ENCODE results near the gene ATXN1. TPM values are rescaled to one million over a fixed set of nuclear protein-coding genes. Genes with fewer than 3 reads are reported as not detected.
A peak's percentile ranks its signal among the peaks of the same experiment; 100 is the strongest.
"Not testable (repeated sequence)": the region's sequence is repeated elsewhere in the genome, so short reads cannot be mapped to it uniquely, and the experiment has no call there.

Gene ATXN1
- total RNA-seq, 1 donor from 2014 or later: 70.0 TPM

GRCh38 chr6:16706491-16706890 is 54.8 kb downstream of the ATXN1 start:
- intact Hi-C loops (cut with micrococcal nuclease); DNase-seq; H3K9me3 Mint-ChIP-seq; H3K27me3 Mint-ChIP-seq; H3K27ac Mint-ChIP-seq; H3K4me3 Mint-ChIP-seq: not testable (repeated sequence)
- H3K4me1 Mint-ChIP-seq: peaks cover 47% of the 10 kb centered on the region
- peaks cover 23% of the 10 kb centered on the region for H3K36me3 Mint-ChIP-seq (ENCODE audit: low read depth)

GRCh38 chr6:16706029-16706428 is 55.2 kb downstream of the ATXN1 start:
- H3K4me3 Mint-ChIP-seq: no peak overlapping the region
- peaks cover 4% of the 10 kb centered on the region for H3K9me3 Mint-ChIP-seq
- H3K27ac Mint-ChIP-seq: peak overlapping the region; percentile 63
- intact Hi-C loops (cut with micrococcal nuclease): no loop called here
- no peaks in the 10 kb centered on the region for H3K27me3 Mint-ChIP-seq
- DNase-seq: no peak
- H3K36me3 Mint-ChIP-seq (ENCODE audit: low read depth): peaks cover 27% of the 10 kb centered on the region
- peaks cover 50% of the 10 kb centered on the region for H3K4me1 Mint-ChIP-seq

- intact Hi-C loops (cut with micrococcal nuclease): loop anchor here (2.0 kb wide), 1 partner anchor 15 kb away; no protein-coding TSS in a partner anchor
- Mint-ChIP-seq H3K36me3 (ENCODE audit: low read depth) (peaks cover 27% of the 10 kb centered on the region), H3K27me3 (no peaks in the 10 kb centered on the region), H3K4me1 (peaks cover 55% of the 10 kb centered on the region), H3K27ac (peak overlapping the region; percentile 94), H3K4me3 (peak overlapping the region; percentile 86), H3K9me3 (peaks cover 4% of the 10 kb centered on the region)
- no peak for DNase-seq
These were observed 55.9 kb downstream of the ATXN1 start for GRCh38 chr6:16705081-16705993.

- intact Hi-C loops (cut with micrococcal nuclease): loop anchor here (1.0 to 2.0 kb wide), 2 partner anchors 8 to 14 kb away; no protein-coding TSS in a partner anchor
- H3K36me3 Mint-ChIP-seq (ENCODE audit: low read depth): peaks cover 27% of the 10 kb centered on the region
- peak; percentile 85 for DNase-seq
These were observed 56.7 kb downstream of the ATXN1 start for GRCh38 chr6:16704401-16705045.

GRCh38 chr6:16702627-16703378 is 58.5 kb downstream of the ATXN1 start:
- H3K27ac Mint-ChIP-seq; intact Hi-C loops (cut with micrococcal nuclease); H3K4me3 Mint-ChIP-seq; H3K9me3 Mint-ChIP-seq; DNase-seq; H3K27me3 Mint-ChIP-seq: not testable (repeated sequence)
- Mint-ChIP-seq H3K36me3 (ENCODE audit: low read depth) (peaks cover 25% of the 10 kb centered on the region), H3K4me1 (peaks cover 77% of the 10 kb centered on the region)

More at GRCh38 chr6:16704401-16705045, 56.7 kb downstream of the ATXN1 start:
- Mint-ChIP-seq H3K4me3 (peak overlapping the region; percentile 86), H3K27me3 (no peaks in the 10 kb centered on the region), H3K4me1 (peaks cover 63% of the 10 kb centered on the region), H3K9me3 (peaks cover 4% of the 10 kb centered on the region), H3K27ac (peak overlapping the region; percentile 94)

GRCh38 chr6:16700916-16701234 is 60.4 kb downstream of the ATXN1 start:
- Mint-ChIP-seq H3K4me1 (peaks cover 72% of the 10 kb centered on the region), H3K4me3 (peak overlapping the region; percentile 71), H3K36me3 (ENCODE audit: low read depth) (peaks cover 23% of the 10 kb centered on the region), H3K9me3 (no peaks in the 10 kb centered on the region), H3K27ac (peak overlapping the region; percentile 95), H3K27me3 (no peaks in the 10 kb centered on the region)
- DNase-seq: no peak
- intact Hi-C loops (cut with micrococcal nuclease): no loop called here

GRCh38 chr6:16700202-16700915 is 60.9 kb downstream of the ATXN1 start:
- peaks cover 69% of the 10 kb centered on the region for H3K4me1 Mint-ChIP-seq
- H3K4me3 Mint-ChIP-seq: peak overlapping the region; percentile 71
- intact Hi-C loops (cut with micrococcal nuclease): no loop called here

GRCh38 chr6:16698997-16699868 is 62.0 kb downstream of the ATXN1 start:
- H3K4me3 Mint-ChIP-seq: peak overlapping the region; percentile 71
- intact Hi-C loops (cut with micrococcal nuclease): loop anchor here (1.0 to 5.0 kb wide), 8 partner anchors 9 to 377 kb away; partner anchors contain the start of gene ATXN1
- peaks cover 68% of the 10 kb centered on the region for H3K4me1 Mint-ChIP-seq
- peaks cover 24% of the 10 kb centered on the region for H3K36me3 Mint-ChIP-seq (ENCODE audit: low read depth)
- H3K27ac Mint-ChIP-seq: peak overlapping the region; percentile 95
- H3K9me3 Mint-ChIP-seq: peaks cover 5% of the 10 kb centered on the region
- no peaks in the 10 kb centered on the region for H3K27me3 Mint-ChIP-seq
- DNase-seq: peak; percentile 71

More at GRCh38 chr6:16700202-16700915, 60.9 kb downstream of the ATXN1 start:
- H3K27ac Mint-ChIP-seq: peak overlapping the region; percentile 95
- H3K27me3 Mint-ChIP-seq: no peaks in the 10 kb centered on the region
- H3K9me3 Mint-ChIP-seq: no peaks in the 10 kb centered on the region
- peak; percentile 85 for DNase-seq
- peaks cover 21% of the 10 kb centered on the region for H3K36me3 Mint-ChIP-seq (ENCODE audit: low read depth)

GRCh38 chr6:16698162-16698533 is 63.1 kb downstream of the ATXN1 start:
- intact Hi-C loops (cut with micrococcal nuclease): loop anchor here (2.0 to 5.0 kb wide), 3 partner anchors 63 to 376 kb away; partner anchors contain the start of gene ATXN1
- peaks cover 25% of the 10 kb centered on the region for H3K36me3 Mint-ChIP-seq (ENCODE audit: low read depth)
- H3K4me3 Mint-ChIP-seq: peak overlapping the region; percentile 57
- peak overlapping the region; percentile 95 for H3K27ac Mint-ChIP-seq
- H3K9me3 Mint-ChIP-seq: peaks cover 5% of the 10 kb centered on the region
- H3K27me3 Mint-ChIP-seq: no peaks in the 10 kb centered on the region
- no peak for DNase-seq
- peaks cover 64% of the 10 kb centered on the region for H3K4me1 Mint-ChIP-seq

- Mint-ChIP-seq H3K4me3 (peak overlapping the region; percentile 57), H3K36me3 (ENCODE audit: low read depth) (peaks cover 25% of the 10 kb centered on the region), H3K9me3 (peaks cover 5% of the 10 kb centered on the region), H3K27me3 (no peaks in the 10 kb centered on the region), H3K4me1 (peaks cover 67% of the 10 kb centered on the region), H3K27ac (peak overlapping the region; percentile 95)
- DNase-seq: no peak
- intact Hi-C loops (cut with micrococcal nuclease): loop anchor here (2.0 to 5.0 kb wide), 3 partner anchors 63 to 375 kb away; partner anchors contain the start of gene ATXN1
These were observed 63.7 kb downstream of the ATXN1 start for GRCh38 chr6:16697437-16698161.

GRCh38 chr6:16696496-16696895 is 64.8 kb downstream of the ATXN1 start:
- H3K27ac Mint-ChIP-seq: no peak overlapping the region
- peaks cover 72% of the 10 kb centered on the region for H3K4me1 Mint-ChIP-seq
- H3K9me3 Mint-ChIP-seq: peaks cover 5% of the 10 kb centered on the region
- peaks cover 24% of the 10 kb centered on the region for H3K36me3 Mint-ChIP-seq (ENCODE audit: low read depth)
- no peak overlapping the region for H3K4me3 Mint-ChIP-seq
- no peak for DNase-seq
- intact Hi-C loops (cut with micrococcal nuclease): loop anchor here (5.0 kb wide), 1 partner anchor 374 kb away; no protein-coding TSS in a partner anchor
- no peaks in the 10 kb centered on the region for H3K27me3 Mint-ChIP-seq
